ENCODE data around the gene FAM50A. TPM values are rescaled to one million over a fixed set of nuclear protein-coding genes. Genes with fewer than 3 reads are reported as not detected.
"Not testable (repeated sequence)": the region's sequence is repeated elsewhere in the genome, so short reads cannot be mapped to it uniquely, and the experiment has no call there.

The FAM50A gene
- total RNA-seq: 10 to 100 TPM; 66.2 to 70.5 TPM

- Mint-ChIP-seq H3K27me3 (no peaks in the 10 kb centered on the region), H3K9me3 (ENCODE audit: low read depth) (no peaks in the 10 kb centered on the region), H3K36me3 (peaks cover 9% of the 10 kb centered on the region), H3K27ac (peak within 1 kb of the TSS; percentile 72), H3K4me1 (peaks cover 20% of the 10 kb centered on the region), H3K4me3 (peak within 1 kb of the TSS; percentile 68)
- CTCF ChIA-PET: interaction anchor here (1.7 kb wide), 1 partner anchor 45 kb away, joined by 4 read pairs; the partner anchor contains the start of gene RPL10
- peak; percentile 76 for DNase-seq
- peak; percentile 92 for ATAC-seq
These were observed at the start of gene FAM50A for GRCh38 chrX:154443992-154444754. Gene FAM50A, plus strand, starts transcription at chrX:154444141. Its CDS starts 95 bp downstream, at chrX:154444236.

GRCh38 chrX:154396363-154396762 lies 47.6 kb upstream of the FAM50A start:
- Mint-ChIP-seq H3K4me1 (peaks cover 20% of the 10 kb centered on the region), H3K36me3 (peaks cover 32% of the 10 kb centered on the region)
- not testable (repeated sequence) for ATAC-seq; H3K9me3 Mint-ChIP-seq (ENCODE audit: low read depth); DNase-seq; H3K4me3 Mint-ChIP-seq; H3K27ac Mint-ChIP-seq; H3K27me3 Mint-ChIP-seq
- CTCF ChIA-PET: interaction anchor here (0.8 kb wide), 1 partner anchor 23 kb away, joined by 3 read pairs; no protein-coding TSS in a partner anchor

- Mint-ChIP-seq H3K4me1 (peaks cover 20% of the 10 kb centered on the region), H3K4me3 (peak overlapping the region; percentile 98), H3K36me3 (peaks cover 33% of the 10 kb centered on the region), H3K27me3 (no peaks in the 10 kb centered on the region), H3K9me3 (ENCODE audit: low read depth) (no peaks in the 10 kb centered on the region), H3K27ac (peak overlapping the region; percentile 99)
- DNase-seq: peak; percentile 77
- CTCF ChIA-PET: interaction anchor here (0.8 to 3.5 kb wide), 4 partner anchors 13 to 23 kb away, joined by 3 to 15 read pairs (median 4); partner anchors contain the start of gene DNASE1L1
- ATAC-seq: peak; percentile 58
These were observed 46.7 kb upstream of the FAM50A start for GRCh38 chrX:154396973-154397887.

- ATAC-seq (peak; percentile 83), DNase-seq (peak; percentile 96)
- no peaks in the 10 kb centered on the region for H3K9me3 Mint-ChIP-seq (ENCODE audit: low read depth)
- peaks cover 33% of the 10 kb centered on the region for H3K36me3 Mint-ChIP-seq
- no peaks in the 10 kb centered on the region for H3K27me3 Mint-ChIP-seq
- peaks cover 20% of the 10 kb centered on the region for H3K4me1 Mint-ChIP-seq
- H3K4me3 Mint-ChIP-seq: peak within 1 kb of the TSS; percentile 98
- CTCF ChIA-PET: interaction anchor here (0.8 to 3.5 kb wide), 11 partner anchors 9 to 427 kb away, joined by 3 to 15 read pairs (median 4); partner anchors contain the start of genes DNASE1L1, FAM50A and IKBKG
- H3K27ac Mint-ChIP-seq: peak within 1 kb of the TSS; percentile 99
These were observed 45.9 kb upstream of the FAM50A start, which contains the start of gene RPL10 for GRCh38 chrX:154397888-154398667. Gene RPL10, plus strand, starts transcription at chrX:154398377. Its CDS starts 143 bp downstream, at chrX:154398520.

- ATAC-seq (peak; percentile 21), DNase-seq (peak; percentile 91)
- Mint-ChIP-seq H3K36me3 (peaks cover 33% of the 10 kb centered on the region), H3K27me3 (no peaks in the 10 kb centered on the region), H3K9me3 (ENCODE audit: low read depth) (no peaks in the 10 kb centered on the region), H3K27ac (peak overlapping the region; percentile 99), H3K4me1 (peaks cover 20% of the 10 kb centered on the region), H3K4me3 (peak overlapping the region; percentile 98)
- CTCF ChIA-PET: interaction anchor here (1.0 to 3.5 kb wide), 12 partner anchors 9 to 428 kb away, joined by 3 to 15 read pairs (median 4); partner anchors contain the start of genes ATP6AP1, DNASE1L1, FAM50A and IKBKG
These were observed 45.0 kb upstream of the FAM50A start for GRCh38 chrX:154398668-154399526.

GRCh38 chrX:154399527-154400368 lies 44.2 kb upstream of the FAM50A start:
- peak overlapping the region; percentile 99 for H3K27ac Mint-ChIP-seq

GRCh38 chrX:154400369-154400817 lies 43.5 kb upstream of the FAM50A start:
- CTCF ChIA-PET: interaction anchor here (1.7 to 3.5 kb wide), 3 partner anchors 9 to 132 kb away, joined by 7 to 15 read pairs (median 9); partner anchors contain the start of genes ATP6AP1 and DNASE1L1
- Mint-ChIP-seq H3K4me3 (peak overlapping the region; percentile 98), H3K36me3 (peaks cover 33% of the 10 kb centered on the region), H3K4me1 (peaks cover 20% of the 10 kb centered on the region), H3K27ac (peak overlapping the region; percentile 99)
- H3K9me3 Mint-ChIP-seq (ENCODE audit: low read depth); H3K27me3 Mint-ChIP-seq; DNase-seq; ATAC-seq: not testable (repeated sequence)

More at GRCh38 chrX:154399527-154400368, 44.2 kb upstream of the FAM50A start:
- no peak for ATAC-seq
- DNase-seq: peak; percentile 62
- CTCF ChIA-PET: interaction anchor here (1.2 to 3.5 kb wide), 5 partner anchors 10 to 133 kb away, joined by 3 to 15 read pairs (median 7); partner anchors contain the start of genes ATP6AP1, DNASE1L1 and FAM50A
- H3K36me3 Mint-ChIP-seq: peaks cover 33% of the 10 kb centered on the region
- H3K27me3 Mint-ChIP-seq: no peaks in the 10 kb centered on the region
- peak overlapping the region; percentile 98 for H3K4me3 Mint-ChIP-seq
- H3K9me3 Mint-ChIP-seq (ENCODE audit: low read depth): no peaks in the 10 kb centered on the region
- H3K4me1 Mint-ChIP-seq: peaks cover 20% of the 10 kb centered on the region

- no peak for ATAC-seq
- no peaks in the 10 kb centered on the region for H3K27me3 Mint-ChIP-seq
- H3K4me3 Mint-ChIP-seq: no peak overlapping the region
- CTCF ChIA-PET: interaction anchor here (0.8 kb wide), 1 partner anchor 112 kb away, joined by 3 read pairs; no protein-coding TSS in a partner anchor
- peaks cover 20% of the 10 kb centered on the region for H3K4me1 Mint-ChIP-seq
- peaks cover 33% of the 10 kb centered on the region for H3K36me3 Mint-ChIP-seq
- H3K9me3 Mint-ChIP-seq (ENCODE audit: low read depth): no peaks in the 10 kb centered on the region
- DNase-seq: no peak
- H3K27ac Mint-ChIP-seq: peak overlapping the region; percentile 67
These were observed 42.7 kb upstream of the FAM50A start for GRCh38 chrX:154401045-154401799.

GRCh38 chrX:154401918-154402621 lies 41.9 kb upstream of the FAM50A start:
- Mint-ChIP-seq H3K4me1 (peaks cover 18% of the 10 kb centered on the region), H3K27me3 (no peaks in the 10 kb centered on the region), H3K9me3 (ENCODE audit: low read depth) (no peaks in the 10 kb centered on the region), H3K36me3 (peaks cover 33% of the 10 kb centered on the region), H3K27ac (peak overlapping the region; percentile 19), H3K4me3 (no peak overlapping the region)
- DNase-seq: no peak
- CTCF ChIA-PET: interaction anchor here (0.8 kb wide), 1 partner anchor 111 kb away, joined by 3 read pairs; no protein-coding TSS in a partner anchor
- no peak for ATAC-seq

GRCh38 chrX:154402622-154403127 lies 41.3 kb upstream of the FAM50A start:
- CTCF ChIA-PET: no interaction called here
- Mint-ChIP-seq H3K9me3 (ENCODE audit: low read depth) (no peaks in the 10 kb centered on the region), H3K27ac (no peak overlapping the region), H3K27me3 (no peaks in the 10 kb centered on the region), H3K4me1 (peaks cover 18% of the 10 kb centered on the region), H3K36me3 (peaks cover 33% of the 10 kb centered on the region), H3K4me3 (no peak overlapping the region)
- DNase-seq: no peak
- ATAC-seq: no peak
